Measurements from ENCODE around the gene KCNMA1.

The KCNMA1 gene

GRCh38 chr10:77678146-77678545, 40.5 kb upstream of the KCNMA1 start:
- Histone ChIP-seq H3K9ac (ENCODE audit: low read depth in 1 of 2, low read length in 2 of 2) (no peak overlapping the region), H3K27ac (ENCODE audit: low read depth in 2 of 2, low read length in 2 of 2) (no peak overlapping the region), H3K9me3 (ENCODE audit: control insufficient read depth in 2 of 2, low read length in 2 of 2) (no peaks in the 10 kb centered on the region), H3K27me3 (ENCODE audit: control insufficient read depth in 2 of 2, insufficient read depth in 2 of 2, low read length in 2 of 2) (no peaks in the 10 kb centered on the region), H3K4me1 (ENCODE audit: control insufficient read depth in 2 of 2, insufficient read depth in 2 of 2, low read length in 2 of 2) (peaks cover 0 to 4% of the 10 kb centered on the region in 2 donors), H3K36me3 (ENCODE audit: control insufficient read depth in 2 of 2, insufficient read depth in 2 of 2, low read length in 2 of 2) (no peaks in the 10 kb centered on the region), H3K4me3 (ENCODE audit: low read length in 2 of 2) (no peak overlapping the region)

- Histone ChIP-seq H3K27ac (ENCODE audit: low read depth in 2 of 2, low read length in 2 of 2) (no peak overlapping the region), H3K9ac (ENCODE audit: low read depth in 1 of 2, low read length in 2 of 2) (no peak overlapping the region), H3K36me3 (ENCODE audit: control insufficient read depth in 2 of 2, insufficient read depth in 2 of 2, low read length in 2 of 2) (no peaks in the 10 kb centered on the region), H3K9me3 (ENCODE audit: control insufficient read depth in 2 of 2, low read length in 2 of 2) (no peaks in the 10 kb centered on the region), H3K4me3 (ENCODE audit: low read length in 2 of 2) (no peak overlapping the region), H3K4me1 (ENCODE audit: control insufficient read depth in 2 of 2, insufficient read depth in 2 of 2, low read length in 2 of 2) (no peaks in the 10 kb centered on the region), H3K27me3 (ENCODE audit: control insufficient read depth in 2 of 2, insufficient read depth in 2 of 2, low read length in 2 of 2) (no peaks in the 10 kb centered on the region)
These were observed 37.7 kb upstream of the KCNMA1 start for GRCh38 chr10:77675347-77675746.

GRCh38 chr10:77673515-77674140, 36.0 kb upstream of the KCNMA1 start:
- Histone ChIP-seq H3K9ac (ENCODE audit: low read depth in 1 of 2, low read length in 2 of 2) (no peak overlapping the region), H3K27me3 (ENCODE audit: control insufficient read depth in 2 of 2, insufficient read depth in 2 of 2, low read length in 2 of 2) (no peaks in the 10 kb centered on the region), H3K36me3 (ENCODE audit: control insufficient read depth in 2 of 2, insufficient read depth in 2 of 2, low read length in 2 of 2) (no peaks in the 10 kb centered on the region), H3K4me1 (ENCODE audit: control insufficient read depth in 2 of 2, insufficient read depth in 2 of 2, low read length in 2 of 2) (no peaks in the 10 kb centered on the region), H3K27ac (ENCODE audit: low read depth in 2 of 2, low read length in 2 of 2) (no peak overlapping the region), H3K4me3 (ENCODE audit: low read length in 2 of 2) (no peak overlapping the region), H3K9me3 (ENCODE audit: control insufficient read depth in 2 of 2, low read length in 2 of 2) (no peaks in the 10 kb centered on the region)

- Histone ChIP-seq H3K9ac (ENCODE audit: low read depth in 1 of 2, low read length in 2 of 2) (no peak overlapping the region), H3K9me3 (ENCODE audit: control insufficient read depth in 2 of 2, low read length in 2 of 2) (no peaks in the 10 kb centered on the region), H3K27me3 (ENCODE audit: control insufficient read depth in 2 of 2, insufficient read depth in 2 of 2, low read length in 2 of 2) (no peaks in the 10 kb centered on the region), H3K36me3 (ENCODE audit: control insufficient read depth in 2 of 2, insufficient read depth in 2 of 2, low read length in 2 of 2) (no peaks in the 10 kb centered on the region), H3K4me1 (ENCODE audit: control insufficient read depth in 2 of 2, insufficient read depth in 2 of 2, low read length in 2 of 2) (no peaks in the 10 kb centered on the region), H3K4me3 (ENCODE audit: low read length in 2 of 2) (no peak overlapping the region), H3K27ac (ENCODE audit: low read depth in 2 of 2, low read length in 2 of 2) (no peak overlapping the region)
These were observed 35.5 kb upstream of the KCNMA1 start for GRCh38 chr10:77673101-77673500.

- no peaks in the 10 kb centered on the region for H3K36me3 ChIP-seq (ENCODE audit: control insufficient read depth in 2 of 2, insufficient read depth in 2 of 2, low read length in 2 of 2)
- H3K9ac ChIP-seq (ENCODE audit: low read depth in 1 of 2, low read length in 2 of 2), result no peak overlapping the region
- H3K4me1 ChIP-seq (ENCODE audit: control insufficient read depth in 2 of 2, insufficient read depth in 2 of 2, low read length in 2 of 2), result no peaks in the 10 kb centered on the region
- H3K27ac ChIP-seq (ENCODE audit: low read depth in 2 of 2, low read length in 2 of 2), result no peak overlapping the region
- H3K4me3 ChIP-seq (ENCODE audit: low read length in 2 of 2), result no peak overlapping the region
- no peaks in the 10 kb centered on the region for H3K9me3 ChIP-seq (ENCODE audit: control insufficient read depth in 2 of 2, low read length in 2 of 2)
- no peaks in the 10 kb centered on the region for H3K27me3 ChIP-seq (ENCODE audit: control insufficient read depth in 2 of 2, insufficient read depth in 2 of 2, low read length in 2 of 2)
These were observed 34.1 kb upstream of the KCNMA1 start for GRCh38 chr10:77671594-77672252.

- Histone ChIP-seq H3K4me3 (ENCODE audit: low read length in 2 of 2) (no peak overlapping the region), H3K9me3 (ENCODE audit: control insufficient read depth in 2 of 2, low read length in 2 of 2) (no peaks in the 10 kb centered on the region), H3K27ac (ENCODE audit: low read depth in 2 of 2, low read length in 2 of 2) (no peak overlapping the region), H3K4me1 (ENCODE audit: control insufficient read depth in 2 of 2, insufficient read depth in 2 of 2, low read length in 2 of 2) (no peaks in the 10 kb centered on the region), H3K27me3 (ENCODE audit: control insufficient read depth in 2 of 2, insufficient read depth in 2 of 2, low read length in 2 of 2) (no peaks in the 10 kb centered on the region), H3K9ac (ENCODE audit: low read depth in 1 of 2, low read length in 2 of 2) (no peak overlapping the region), H3K36me3 (ENCODE audit: control insufficient read depth in 2 of 2, insufficient read depth in 2 of 2, low read length in 2 of 2) (no peaks in the 10 kb centered on the region)
These were observed 33.3 kb upstream of the KCNMA1 start for GRCh38 chr10:77670817-77671443.

GRCh38 chr10:77669892-77670291, 32.3 kb upstream of the KCNMA1 start:
- H3K9me3 ChIP-seq (ENCODE audit: control insufficient read depth in 2 of 2, low read length in 2 of 2), result no peaks in the 10 kb centered on the region
- H3K27ac ChIP-seq (ENCODE audit: low read depth in 2 of 2, low read length in 2 of 2), result no peak overlapping the region
- H3K4me1 ChIP-seq (ENCODE audit: control insufficient read depth in 2 of 2, insufficient read depth in 2 of 2, low read length in 2 of 2), result no peaks in the 10 kb centered on the region
- H3K36me3 ChIP-seq (ENCODE audit: control insufficient read depth in 2 of 2, insufficient read depth in 2 of 2, low read length in 2 of 2), result no peaks in the 10 kb centered on the region
- H3K9ac ChIP-seq (ENCODE audit: low read depth in 1 of 2, low read length in 2 of 2), result no peak overlapping the region
- H3K4me3 ChIP-seq (ENCODE audit: low read length in 2 of 2), result no peak overlapping the region
- no peaks in the 10 kb centered on the region for H3K27me3 ChIP-seq (ENCODE audit: control insufficient read depth in 2 of 2, insufficient read depth in 2 of 2, low read length in 2 of 2)

GRCh38 chr10:77667426-77668324, 30.1 kb upstream of the KCNMA1 start:
- H3K36me3 ChIP-seq (ENCODE audit: control insufficient read depth in 2 of 2, insufficient read depth in 2 of 2, low read length in 2 of 2), result no peaks in the 10 kb centered on the region
- H3K9me3 ChIP-seq (ENCODE audit: control insufficient read depth in 2 of 2, low read length in 2 of 2), result no peaks in the 10 kb centered on the region
- no peak overlapping the region for H3K4me3 ChIP-seq (ENCODE audit: low read length in 2 of 2)
- no peak overlapping the region for H3K9ac ChIP-seq (ENCODE audit: low read depth in 1 of 2, low read length in 2 of 2)
- H3K27ac ChIP-seq (ENCODE audit: low read depth in 2 of 2, low read length in 2 of 2), result no peak overlapping the region
- H3K27me3 ChIP-seq (ENCODE audit: control insufficient read depth in 2 of 2, insufficient read depth in 2 of 2, low read length in 2 of 2), result peaks cover 0 to 2% of the 10 kb centered on the region in 2 donors
- no peaks in the 10 kb centered on the region for H3K4me1 ChIP-seq (ENCODE audit: control insufficient read depth in 2 of 2, insufficient read depth in 2 of 2, low read length in 2 of 2)

- Histone ChIP-seq H3K27ac (ENCODE audit: low read depth in 2 of 2, low read length in 2 of 2) (no peak overlapping the region), H3K36me3 (ENCODE audit: control insufficient read depth in 2 of 2, insufficient read depth in 2 of 2, low read length in 2 of 2) (no peaks in the 10 kb centered on the region), H3K27me3 (ENCODE audit: control insufficient read depth in 2 of 2, insufficient read depth in 2 of 2, low read length in 2 of 2) (peaks cover 0 to 2% of the 10 kb centered on the region in 2 donors), H3K4me1 (ENCODE audit: control insufficient read depth in 2 of 2, insufficient read depth in 2 of 2, low read length in 2 of 2) (no peaks in the 10 kb centered on the region), H3K4me3 (ENCODE audit: low read length in 2 of 2) (no peak overlapping the region), H3K9me3 (ENCODE audit: control insufficient read depth in 2 of 2, low read length in 2 of 2) (no peaks in the 10 kb centered on the region), H3K9ac (ENCODE audit: low read depth in 1 of 2, low read length in 2 of 2) (no peak overlapping the region)
These were observed 29.2 kb upstream of the KCNMA1 start for GRCh38 chr10:77666821-77667220.

- H3K36me3 ChIP-seq (ENCODE audit: control insufficient read depth in 2 of 2, insufficient read depth in 2 of 2, low read length in 2 of 2), result no peaks in the 10 kb centered on the region
- H3K9ac ChIP-seq (ENCODE audit: low read depth in 1 of 2, low read length in 2 of 2), result no peak overlapping the region
- H3K27me3 ChIP-seq (ENCODE audit: control insufficient read depth in 2 of 2, insufficient read depth in 2 of 2, low read length in 2 of 2), result peaks cover 0 to 2% of the 10 kb centered on the region in 2 donors
- H3K27ac ChIP-seq (ENCODE audit: low read depth in 2 of 2, low read length in 2 of 2), result no peak overlapping the region
- H3K4me3 ChIP-seq (ENCODE audit: low read length in 2 of 2), result no peak overlapping the region
- no peaks in the 10 kb centered on the region for H3K4me1 ChIP-seq (ENCODE audit: control insufficient read depth in 2 of 2, insufficient read depth in 2 of 2, low read length in 2 of 2)
- no peaks in the 10 kb centered on the region for H3K9me3 ChIP-seq (ENCODE audit: control insufficient read depth in 2 of 2, low read length in 2 of 2)
These were observed 27.1 kb upstream of the KCNMA1 start for GRCh38 chr10:77664696-77665095.
